ENCODE data around the gene JAZF1. TPM values are rescaled to one million over a fixed set of nuclear protein-coding genes. Genes with fewer than 3 reads are reported as not detected.

The JAZF1 gene
- total RNA-seq, 1 experiment from 2014 or later, result 14.2 TPM

GRCh38 chr7:28136420-28136819 lies 44.2 kb downstream of the JAZF1 start:
- Mint-ChIP-seq H3K4me1 (ENCODE audit: insufficient read depth, unreplicated experiment) (peaks cover 6% of the 10 kb centered on the region), H3K27ac (ENCODE audit: low read depth, unreplicated experiment) (no peak overlapping the region), H3K27me3 (ENCODE audit: insufficient read depth, unreplicated experiment) (no peaks in the 10 kb centered on the region), H3K9me3 (ENCODE audit: unreplicated experiment) (no peaks in the 10 kb centered on the region), H3K36me3 (ENCODE audit: insufficient read depth, unreplicated experiment) (no peaks in the 10 kb centered on the region), H3K4me3 (ENCODE audit: unreplicated experiment) (no peak overlapping the region)
- intact Hi-C loops (cut with micrococcal nuclease), result no loop called here
- ChIA-PET POLR2A (no interaction called here), CTCF (interaction anchor here (0.6 kb wide), 1 partner anchor 40 kb away, joined by 4 read pairs; no protein-coding TSS in a partner anchor)
- TF ChIP-seq, protein P1, sequence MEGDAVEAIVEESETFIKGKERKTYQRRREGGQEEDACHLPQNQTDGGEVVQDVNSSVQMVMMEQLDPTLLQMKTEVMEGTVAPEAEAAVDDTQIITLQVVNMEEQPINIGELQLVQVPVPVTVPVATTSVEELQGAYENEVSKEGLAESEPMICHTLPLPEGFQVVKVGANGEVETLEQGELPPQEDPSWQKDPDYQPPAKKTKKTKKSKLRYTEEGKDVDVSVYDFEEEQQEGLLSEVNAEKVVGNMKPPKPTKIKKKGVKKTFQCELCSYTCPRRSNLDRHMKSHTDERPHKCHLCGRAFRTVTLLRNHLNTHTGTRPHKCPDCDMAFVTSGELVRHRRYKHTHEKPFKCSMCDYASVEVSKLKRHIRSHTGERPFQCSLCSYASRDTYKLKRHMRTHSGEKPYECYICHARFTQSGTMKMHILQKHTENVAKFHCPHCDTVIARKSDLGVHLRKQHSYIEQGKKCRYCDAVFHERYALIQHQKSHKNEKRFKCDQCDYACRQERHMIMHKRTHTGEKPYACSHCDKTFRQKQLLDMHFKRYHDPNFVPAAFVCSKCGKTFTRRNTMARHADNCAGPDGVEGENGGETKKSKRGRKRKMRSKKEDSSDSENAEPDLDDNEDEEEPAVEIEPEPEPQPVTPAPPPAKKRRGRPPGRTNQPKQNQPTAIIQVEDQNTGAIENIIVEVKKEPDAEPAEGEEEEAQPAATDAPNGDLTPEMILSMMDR (IDR thresholded peaks at IDR 0.05; ENCODE audit: unreplicated experiment), result no peak
- BruUV-seq (replicated peaks), result no TSS peak
- DNase-seq (ENCODE audit: unreplicated experiment), result no peak

- Mint-ChIP-seq H3K36me3 (ENCODE audit: insufficient read depth, unreplicated experiment) (no peaks in the 10 kb centered on the region), H3K27ac (ENCODE audit: low read depth, unreplicated experiment) (no peak overlapping the region), H3K27me3 (ENCODE audit: insufficient read depth, unreplicated experiment) (no peaks in the 10 kb centered on the region), H3K4me1 (ENCODE audit: insufficient read depth, unreplicated experiment) (peaks cover 6% of the 10 kb centered on the region), H3K4me3 (ENCODE audit: unreplicated experiment) (no peak overlapping the region), H3K9me3 (ENCODE audit: unreplicated experiment) (no peaks in the 10 kb centered on the region)
- DNase-seq (ENCODE audit: unreplicated experiment), result no peak
- no TSS peak for BruUV-seq (replicated peaks)
- ChIA-PET POLR2A (no interaction called here), CTCF (interaction anchor here (0.6 kb wide), 1 partner anchor 39 kb away, joined by 4 read pairs; no protein-coding TSS in a partner anchor)
- TF ChIP-seq, protein P1 (IDR thresholded peaks at IDR 0.05; ENCODE audit: unreplicated experiment), result no peak
- intact Hi-C loops (cut with micrococcal nuclease), result no loop called here
Measured at GRCh38 chr7:28135760-28136159, 44.8 kb downstream of the JAZF1 start.

GRCh38 chr7:28135315-28135714 lies 45.3 kb downstream of the JAZF1 start:
- Mint-ChIP-seq H3K4me3 (ENCODE audit: unreplicated experiment) (no peak overlapping the region), H3K36me3 (ENCODE audit: insufficient read depth, unreplicated experiment) (no peaks in the 10 kb centered on the region), H3K4me1 (ENCODE audit: insufficient read depth, unreplicated experiment) (peaks cover 6% of the 10 kb centered on the region), H3K27ac (ENCODE audit: low read depth, unreplicated experiment) (no peak overlapping the region), H3K27me3 (ENCODE audit: insufficient read depth, unreplicated experiment) (no peaks in the 10 kb centered on the region), H3K9me3 (ENCODE audit: unreplicated experiment) (no peaks in the 10 kb centered on the region)
- POLR2A ChIA-PET, result interaction anchor here (1.0 kb wide), 1 partner anchor 8 kb away, joined by 6 read pairs; no protein-coding TSS in a partner anchor
- CTCF ChIA-PET, result interaction anchor here (0.8 kb wide), 1 partner anchor 28 kb away, joined by 3 read pairs; no protein-coding TSS in a partner anchor
- no TSS peak for BruUV-seq (replicated peaks)
- DNase-seq (ENCODE audit: unreplicated experiment), result no peak
- intact Hi-C loops (cut with micrococcal nuclease), result no loop called here
- TF ChIP-seq, protein P1 (IDR thresholded peaks at IDR 0.05; ENCODE audit: unreplicated experiment), result no peak

DNA sequence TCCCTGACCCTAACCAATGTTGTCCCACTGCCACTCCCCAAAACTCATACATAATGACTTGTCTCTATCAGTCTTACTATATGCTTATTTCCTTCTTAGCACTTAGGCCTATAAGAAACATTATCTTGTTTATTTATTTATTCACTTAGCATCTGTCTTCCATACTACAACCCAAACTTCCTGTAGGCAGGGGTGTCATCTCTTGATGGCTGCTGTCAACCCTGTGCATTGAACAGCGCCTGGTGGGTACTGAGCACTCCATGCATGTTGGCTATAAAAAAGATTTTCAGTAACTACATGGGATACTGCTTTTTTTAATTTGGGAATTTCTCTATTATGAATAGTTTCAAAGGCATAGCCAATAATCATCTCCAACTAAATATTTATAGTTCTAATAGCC lies 46.7 kb downstream of the JAZF1 start:
- no peaks in the 10 kb centered on the region for H3K27me3 Mint-ChIP-seq (ENCODE audit: insufficient read depth, unreplicated experiment)
- no peak for DNase-seq (ENCODE audit: unreplicated experiment)
- H3K9me3 Mint-ChIP-seq (ENCODE audit: unreplicated experiment), result no peaks in the 10 kb centered on the region
- H3K36me3 Mint-ChIP-seq (ENCODE audit: insufficient read depth, unreplicated experiment), result no peaks in the 10 kb centered on the region
- TF ChIP-seq, protein P1 (IDR thresholded peaks at IDR 0.05; ENCODE audit: unreplicated experiment), result no peak
- H3K4me1 Mint-ChIP-seq (ENCODE audit: insufficient read depth, unreplicated experiment), result peaks cover 11% of the 10 kb centered on the region
- ChIA-PET POLR2A (interaction anchor here (1.6 kb wide), 1 partner anchor 13 kb away, joined by 4 read pairs; no protein-coding TSS in a partner anchor), CTCF (interaction anchor here (1.0 kb wide), 1 partner anchor 40 kb away, joined by 4 read pairs; no protein-coding TSS in a partner anchor)
- H3K27ac Mint-ChIP-seq (ENCODE audit: low read depth, unreplicated experiment), result no peak overlapping the region
- no peak overlapping the region for H3K4me3 Mint-ChIP-seq (ENCODE audit: unreplicated experiment)
- intact Hi-C loops (cut with micrococcal nuclease), result no loop called here
- no TSS peak for BruUV-seq (replicated peaks)

All from MCF 10A (cell line).